Mesendoderm (in vitro differentiated cells): ENCODE data around the gene ZNF581.

ENCODE experiments used
- DNase-seq: peaks from one replicate; pipeline ENCODE4 v3.0.0; 2013
- H2AK5ac ChIP-seq: 2 replicates; pipeline ENCODE4 v1.6.1; 2013; ENCODE audit warnings: low read length, inconsistent platforms
- H2BK120ac ChIP-seq: 2 replicates; pipeline ENCODE4 v1.6.1; 2013; ENCODE audit warnings: low read depth, mild to moderate bottlenecking, low read length, moderate library complexity, mixed read lengths
- H2BK15ac ChIP-seq: replicated peaks from 2 replicates; pipeline ENCODE4 v1.6.1; 2013; ENCODE audit warnings: low read depth, mild to moderate bottlenecking, moderate library complexity
- H2BK5ac ChIP-seq: 2 replicates; pipeline ENCODE4 v1.6.1; 2013; ENCODE audit warnings: low read length, inconsistent platforms
- H3K18ac ChIP-seq: 2 replicates; pipeline ENCODE4 v1.6.1; 2013; ENCODE audit warnings: mild to moderate bottlenecking, low read length, mixed read lengths
- H3K23ac ChIP-seq: one replicate; pipeline ENCODE4 v1.6.1; 2013; ENCODE audit warnings: low read length
- H3K27ac ChIP-seq: 2 replicates; pipeline ENCODE4 v1.5.1; 2013; ENCODE audit warnings: low read depth, mild to moderate bottlenecking, inconsistent platforms, low read length, moderate library complexity
- H3K27me3 ChIP-seq: 2 replicates; pipeline ENCODE4 v1.6.1; 2013; ENCODE audit warnings: low read length, control low read depth, mild to moderate bottlenecking, inconsistent platforms; ENCODE audit not compliant: insufficient read depth, poor library complexity
- H3K36me3 ChIP-seq: 2 replicates; pipeline ENCODE4 v1.6.1; 2013; ENCODE audit warnings: low read length, inconsistent platforms; ENCODE audit not compliant: control insufficient read depth, insufficient read depth
- H3K4ac ChIP-seq: one replicate; pipeline ENCODE4 v1.6.1; 2013; ENCODE audit warnings: low read depth, mild to moderate bottlenecking, low read length, moderate library complexity
- H3K4me1 ChIP-seq: 2 replicates; pipeline ENCODE4 v1.6.1; 2013; ENCODE audit warnings: low read depth, low read length, inconsistent platforms; ENCODE audit not compliant: control insufficient read depth
- H3K4me2 ChIP-seq: 2 replicates; pipeline ENCODE4 v1.6.1; 2013; ENCODE audit warnings: low read length
- H3K4me3 ChIP-seq: 2 replicates; pipeline ENCODE4 v1.5.1; 2013; ENCODE audit warnings: mild to moderate bottlenecking, low read length
- H3K56ac ChIP-seq: one replicate; pipeline ENCODE4 v1.6.1; 2013; ENCODE audit warnings: low read length
- H3K79me1 ChIP-seq: 2 replicates; pipeline ENCODE4 v1.6.1; 2013; ENCODE audit warnings: low read length, inconsistent platforms
- H3K79me2 ChIP-seq: 2 replicates; pipeline ENCODE4 v1.6.1; 2013; ENCODE audit warnings: mild to moderate bottlenecking, low read length; ENCODE audit not compliant: control insufficient read depth, insufficient read depth
- H3K9ac ChIP-seq: 2 replicates; pipeline ENCODE4 v1.6.1; 2013; ENCODE audit warnings: low read length, inconsistent platforms
- H4K5ac ChIP-seq: one replicate; pipeline ENCODE4 v1.6.1; 2013; ENCODE audit warnings: low read length
- H4K8ac ChIP-seq: one replicate; pipeline ENCODE4 v1.6.1; 2013; ENCODE audit warnings: low read depth, mild to moderate bottlenecking, control low read depth, low read length, moderate library complexity
- WGBS: extraction: QIAGEN DNeasy Blood & Tissue Kit; methylation state at CpG from one replicate; pipeline ENCODE4 v1.1.7; 2013; ENCODE audit warnings: low lambda C conversion rate, missing lambda C conversion rate; ENCODE audit not compliant: insufficient coverage; ENCODE audit errors: extremely low coverage; 5-methylcytosine and 5-hydroxymethylcytosine counted together

Gene ZNF581

GRCh38 chr19:55626350-55626749 is 17.1 kb upstream of the ZNF581 start:
- no peak overlapping the region for H4K8ac ChIP-seq
- H3K4me2 ChIP-seq = no peak overlapping the region
- H2AK5ac ChIP-seq = no peak overlapping the region
- H4K5ac ChIP-seq = no peak overlapping the region
- no peak overlapping the region for H3K4ac ChIP-seq
- H3K18ac ChIP-seq = no peak overlapping the region
- H2BK5ac ChIP-seq = no peak overlapping the region
- H3K27me3 ChIP-seq = no peaks in the 10 kb centered on the region
- no CpG with 5 or more reads among the region's 11 CpGs for WGBS
- no peaks in the 10 kb centered on the region for H3K4me1 ChIP-seq
- DNase-seq = no peak
- H3K56ac ChIP-seq = no peak overlapping the region
- H3K4me3 ChIP-seq = no peak overlapping the region
- H3K27ac ChIP-seq = no peak overlapping the region
- H2BK15ac ChIP-seq = no peak overlapping the region
- peaks cover 3% of the 10 kb centered on the region for H3K79me1 ChIP-seq
- no peaks in the 10 kb centered on the region for H3K36me3 ChIP-seq
- no peak overlapping the region for H3K9ac ChIP-seq
- H3K23ac ChIP-seq = no peak overlapping the region
- no peaks in the 10 kb centered on the region for H3K79me2 ChIP-seq
- no peak overlapping the region for H2BK120ac ChIP-seq

GRCh38 chr19:55632463-55632834 is 11.0 kb upstream of the ZNF581 start:
- peaks cover 6% of the 10 kb centered on the region for H3K4me1 ChIP-seq
- no peak overlapping the region for H3K4me2 ChIP-seq
- no peak overlapping the region for H3K23ac ChIP-seq
- H3K79me1 ChIP-seq = peaks cover 15% of the 10 kb centered on the region
- H4K8ac ChIP-seq = no peak overlapping the region
- no peaks in the 10 kb centered on the region for H3K27me3 ChIP-seq
- H3K4me3 ChIP-seq = no peak overlapping the region
- no peak overlapping the region for H3K27ac ChIP-seq
- DNase-seq = peak; percentile 96
- peaks cover 14% of the 10 kb centered on the region for H3K79me2 ChIP-seq
- H3K9ac ChIP-seq = no peak overlapping the region
- H2BK5ac ChIP-seq = no peak overlapping the region
- H4K5ac ChIP-seq = no peak overlapping the region
- H2BK15ac ChIP-seq = no peak overlapping the region
- H2AK5ac ChIP-seq = no peak overlapping the region
- peak overlapping the region; percentile 65 for H3K56ac ChIP-seq
- no CpG with 5 or more reads among the region's 3 CpGs for WGBS
- H3K36me3 ChIP-seq = no peaks in the 10 kb centered on the region
- no peak overlapping the region for H3K18ac ChIP-seq
- no peak overlapping the region for H3K4ac ChIP-seq
- H2BK120ac ChIP-seq = no peak overlapping the region

GRCh38 chr19:55633861-55634260 is 9.6 kb upstream of the ZNF581 start:
- H3K27ac ChIP-seq = no peak overlapping the region
- no peaks in the 10 kb centered on the region for H3K27me3 ChIP-seq
- no peaks in the 10 kb centered on the region for H3K36me3 ChIP-seq
- peaks cover 18% of the 10 kb centered on the region for H3K79me1 ChIP-seq
- H2BK120ac ChIP-seq = no peak overlapping the region
- H3K4me1 ChIP-seq = peaks cover 6% of the 10 kb centered on the region
- no CpG with 5 or more reads among the region's 8 CpGs for WGBS
- no peak overlapping the region for H3K23ac ChIP-seq
- H2BK15ac ChIP-seq = no peak overlapping the region
- no peak overlapping the region for H3K4me3 ChIP-seq
- H2AK5ac ChIP-seq = no peak overlapping the region
- no peak overlapping the region for H3K18ac ChIP-seq
- H3K4me2 ChIP-seq = no peak overlapping the region
- no peak overlapping the region for H3K56ac ChIP-seq
- no peak overlapping the region for H2BK5ac ChIP-seq
- H4K5ac ChIP-seq = peak overlapping the region; percentile 81
- no peak overlapping the region for H3K9ac ChIP-seq
- H3K79me2 ChIP-seq = peaks cover 16% of the 10 kb centered on the region
- no peak for DNase-seq
- H4K8ac ChIP-seq = no peak overlapping the region
- H3K4ac ChIP-seq = no peak overlapping the region

GRCh38 chr19:55635334-55635717 is 8.1 kb upstream of the ZNF581 start:
- Histone ChIP-seq H3K27ac (no peak overlapping the region), H3K79me1 (peaks cover 18% of the 10 kb centered on the region), H3K23ac (no peak overlapping the region), H3K56ac (peak overlapping the region; percentile 94), H3K4me1 (peaks cover 8% of the 10 kb centered on the region), H3K18ac (no peak overlapping the region), H3K27me3 (no peaks in the 10 kb centered on the region), H2BK120ac (no peak overlapping the region), H3K4me3 (peak overlapping the region; percentile 90), H3K9ac (peak overlapping the region; percentile 97), H3K36me3 (no peaks in the 10 kb centered on the region), H4K5ac (no peak overlapping the region), H2AK5ac (peak overlapping the region; percentile 4), H3K4me2 (peak overlapping the region; percentile 97), H3K79me2 (peaks cover 16% of the 10 kb centered on the region), H3K4ac (peak overlapping the region; percentile 75), H2BK5ac (no peak overlapping the region), H4K8ac (no peak overlapping the region), H2BK15ac (no peak overlapping the region)
- no peak for DNase-seq
- no CpG with 5 or more reads among the region's 9 CpGs for WGBS

GRCh38 chr19:55635856-55636440 is 7.5 kb upstream of the ZNF581 start:
- H2AK5ac ChIP-seq = no peak overlapping the region
- no peak overlapping the region for H4K5ac ChIP-seq
- no peak for DNase-seq
- H3K27ac ChIP-seq = no peak overlapping the region
- H3K4me1 ChIP-seq = peaks cover 8% of the 10 kb centered on the region
- WGBS = no CpG with 5 or more reads among the region's 7 CpGs
- peak overlapping the region; percentile 97 for H3K9ac ChIP-seq
- H3K4ac ChIP-seq = no peak overlapping the region
- no peak overlapping the region for H3K18ac ChIP-seq
- H2BK120ac ChIP-seq = no peak overlapping the region
- no peak overlapping the region for H2BK15ac ChIP-seq
- H3K79me2 ChIP-seq = peaks cover 16% of the 10 kb centered on the region
- no peak overlapping the region for H4K8ac ChIP-seq
- no peaks in the 10 kb centered on the region for H3K36me3 ChIP-seq
- no peak overlapping the region for H3K23ac ChIP-seq
- no peaks in the 10 kb centered on the region for H3K27me3 ChIP-seq
- peak overlapping the region; percentile 1 for H3K56ac ChIP-seq
- H3K4me3 ChIP-seq = no peak overlapping the region
- peaks cover 18% of the 10 kb centered on the region for H3K79me1 ChIP-seq
- H3K4me2 ChIP-seq = peak overlapping the region; percentile 97
- H2BK5ac ChIP-seq = no peak overlapping the region

- H2BK120ac ChIP-seq = no peak overlapping the region
- no peak overlapping the region for H3K4me2 ChIP-seq
- no peak overlapping the region for H2BK15ac ChIP-seq
- H3K27me3 ChIP-seq = no peaks in the 10 kb centered on the region
- no peak overlapping the region for H3K4ac ChIP-seq
- no peaks in the 10 kb centered on the region for H3K36me3 ChIP-seq
- H3K79me2 ChIP-seq = peaks cover 16% of the 10 kb centered on the region
- no peak overlapping the region for H3K4me3 ChIP-seq
- no peak overlapping the region for H3K9ac ChIP-seq
- no peak for DNase-seq
- H2BK5ac ChIP-seq = no peak overlapping the region
- H4K5ac ChIP-seq = no peak overlapping the region
- no peak overlapping the region for H3K23ac ChIP-seq
- peaks cover 18% of the 10 kb centered on the region for H3K79me1 ChIP-seq
- H3K18ac ChIP-seq = no peak overlapping the region
- H3K56ac ChIP-seq = peak overlapping the region; percentile 30
- H4K8ac ChIP-seq = no peak overlapping the region
- H3K27ac ChIP-seq = no peak overlapping the region
- H2AK5ac ChIP-seq = no peak overlapping the region
- no CpG with 5 or more reads among the region's 4 CpGs for WGBS
- H3K4me1 ChIP-seq = peaks cover 8% of the 10 kb centered on the region
Observed at GRCh38 chr19:55636723-55637122, 6.7 kb upstream of the ZNF581 start.
